Lower lobe of right lung (tissue), 2 donors: ENCODE results near the gene CAP2. TPM values are rescaled to one million over a fixed set of nuclear protein-coding genes. Genes with fewer than 3 reads are reported as not detected.

Experiments used
- ATAC-seq, 2 donors: fragments of 200-7000 bp; cut with Tn5 transposase; one replicate each; pipeline ENCODE4 v1.9.1; 2020 to 2022; ENCODE audit warnings: mild to moderate bottlenecking in 2 of 2, moderate library complexity in 2 of 2
- DNase-seq: peaks from one replicate; pipeline ENCODE4 v3.0.0-alpha.2; 2020
- H3K27ac ChIP-seq: fragments of 200-600 bp; one replicate; pipeline ENCODE4 v1.8.0; 2022
- H3K27me3 ChIP-seq: fragments of 200-600 bp; one replicate; pipeline ENCODE4 v1.8.0; 2022; ENCODE audit warnings: low read depth
- H3K36me3 ChIP-seq: fragments of 200-600 bp; one replicate; pipeline ENCODE4 v1.8.0; 2022; ENCODE audit warnings: mild to moderate bottlenecking
- H3K4me1 ChIP-seq: fragments of 200-600 bp; one replicate; pipeline ENCODE4 v1.8.0; 2022
- H3K4me3 ChIP-seq: fragments of 200-600 bp; one replicate; pipeline ENCODE4 v1.8.0; 2022; ENCODE audit warnings: mild to moderate bottlenecking
- H3K9me3 ChIP-seq: fragments of 200-600 bp; one replicate; pipeline ENCODE4 v1.8.0; 2022
- CTCF ChIP-seq: fragments of 200-600 bp; IDR thresholded peaks from one replicate; pipeline ENCODE4 v1.8.0; 2022; ENCODE audit warnings: antibody characterized with exemption, mild to moderate bottlenecking
- intact Hi-C: fragments of 100-400 bp; cut with DNase I; formaldehyde crosslinking; loops from one replicate; pipeline ENCODE4 v1.11.0; 2022
- total RNA-seq: library from RNA; stranded (reverse); fragmentation: NEBNext Ultra II Directional; extraction: Animal tissue kit (Norgen Biotek cat#: 25700); gene quantifications from one replicate; pipeline ENCODE4 v1.2.1, GENCODE V29; 2021
- donor health status: DM: no; HTN: yes; CAD: no; lungs with severe emphysema.

CAP2 gene
- total RNA-seq, 1 donor from 2014 or later = 4.7 TPM

GRCh38 chr6:17596085-17596484, 202.7 kb downstream of the CAP2 start:
- no peaks in the 10 kb centered on the region for H3K36me3 ChIP-seq
- intact Hi-C loops = no loop called here
- no peak for TF ChIP-seq CTCF
- H3K9me3 ChIP-seq = no peaks in the 10 kb centered on the region
- ATAC-seq (no peak), DNase-seq (no peak)
- no peak overlapping the region for H3K4me3 ChIP-seq
- no peaks in the 10 kb centered on the region for H3K27me3 ChIP-seq
- no peak overlapping the region for H3K27ac ChIP-seq
- H3K4me1 ChIP-seq = no peaks in the 10 kb centered on the region

GRCh38 chr6:17599877-17600526, 206.6 kb downstream of the CAP2 start, which contains the start of gene FAM8A1:
TSS of gene FAM8A1 (plus strand) at chr6:17600302. CDS start at chr6:17600410, 108 bp downstream.
- Histone ChIP-seq H3K27me3 (no peaks in the 10 kb centered on the region), H3K27ac (peak within 1 kb of the TSS; percentile 99), H3K4me3 (peak within 1 kb of the TSS; percentile 91), H3K36me3 (peaks cover 23% of the 10 kb centered on the region), H3K9me3 (no peaks in the 10 kb centered on the region), H3K4me1 (peaks cover 17% of the 10 kb centered on the region)
- peak; percentile 98 to 99 for ATAC-seq
- intact Hi-C loops = no loop called here
- TF ChIP-seq CTCF = peak; percentile 53
- DNase-seq = peak; percentile 96

GRCh38 chr6:17600527-17601385, 207.4 kb downstream of the CAP2 start:
- intact Hi-C loops = no loop called here
- no peaks in the 10 kb centered on the region for H3K9me3 ChIP-seq
- H3K4me1 ChIP-seq = peaks cover 17% of the 10 kb centered on the region
- H3K27me3 ChIP-seq = no peaks in the 10 kb centered on the region
- TF ChIP-seq CTCF = no peak
- H3K27ac ChIP-seq = peak overlapping the region; percentile 99
- ATAC-seq (peak; percentile 77 to 82), DNase-seq (peak; percentile 76)
- peak overlapping the region; percentile 91 for H3K4me3 ChIP-seq
- peaks cover 30% of the 10 kb centered on the region for H3K36me3 ChIP-seq

GRCh38 chr6:17601386-17601703, 207.9 kb downstream of the CAP2 start:
- no peaks in the 10 kb centered on the region for H3K9me3 ChIP-seq
- no peak for TF ChIP-seq CTCF
- H3K4me1 ChIP-seq = peaks cover 17% of the 10 kb centered on the region
- peak overlapping the region; percentile 91 for H3K4me3 ChIP-seq
- peak overlapping the region; percentile 99 for H3K27ac ChIP-seq
- peaks cover 36% of the 10 kb centered on the region for H3K36me3 ChIP-seq
- no peak for ATAC-seq
- DNase-seq = no peak
- H3K27me3 ChIP-seq = no peaks in the 10 kb centered on the region
- intact Hi-C loops = no loop called here

- H3K36me3 ChIP-seq = peaks cover 52% of the 10 kb centered on the region
- H3K27me3 ChIP-seq = no peaks in the 10 kb centered on the region
- no peak overlapping the region for H3K4me3 ChIP-seq
- H3K9me3 ChIP-seq = no peaks in the 10 kb centered on the region
- ATAC-seq = no peak
- intact Hi-C loops = no loop called here
- peaks cover 17% of the 10 kb centered on the region for H3K4me1 ChIP-seq
- no peak for DNase-seq
- H3K27ac ChIP-seq = no peak overlapping the region
- no peak for TF ChIP-seq CTCF
Measured at GRCh38 chr6:17602888-17603287, 209.5 kb downstream of the CAP2 start.
